Measurements from ENCODE around the gene PPP6C. TPM values are rescaled to one million over a fixed set of nuclear protein-coding genes. Genes with fewer than 3 reads are reported as not detected.

The PPP6C gene
- total RNA-seq, 1 donor, result 40.9 TPM

DNA sequence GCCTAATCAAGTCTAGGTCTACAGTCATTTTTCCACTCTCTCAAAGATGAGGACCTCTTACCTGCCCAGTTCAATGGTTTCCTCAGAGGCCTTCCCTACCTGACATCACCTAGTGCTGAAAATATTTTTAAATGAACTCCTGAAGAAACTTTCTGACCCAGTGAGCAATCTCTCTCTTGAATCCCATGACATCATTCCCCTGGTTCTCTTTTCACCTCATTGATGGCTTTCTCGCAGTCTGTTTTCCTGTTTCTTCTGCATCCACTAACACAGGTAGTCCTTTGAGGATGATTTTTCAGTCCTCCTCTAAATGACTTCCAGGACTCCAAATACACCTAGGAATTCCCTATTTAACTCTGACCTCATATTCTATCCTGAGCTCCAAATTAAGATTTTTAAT lies 86.6 kb downstream of the PPP6C start:
- TF ChIP-seq, protein P1, sequence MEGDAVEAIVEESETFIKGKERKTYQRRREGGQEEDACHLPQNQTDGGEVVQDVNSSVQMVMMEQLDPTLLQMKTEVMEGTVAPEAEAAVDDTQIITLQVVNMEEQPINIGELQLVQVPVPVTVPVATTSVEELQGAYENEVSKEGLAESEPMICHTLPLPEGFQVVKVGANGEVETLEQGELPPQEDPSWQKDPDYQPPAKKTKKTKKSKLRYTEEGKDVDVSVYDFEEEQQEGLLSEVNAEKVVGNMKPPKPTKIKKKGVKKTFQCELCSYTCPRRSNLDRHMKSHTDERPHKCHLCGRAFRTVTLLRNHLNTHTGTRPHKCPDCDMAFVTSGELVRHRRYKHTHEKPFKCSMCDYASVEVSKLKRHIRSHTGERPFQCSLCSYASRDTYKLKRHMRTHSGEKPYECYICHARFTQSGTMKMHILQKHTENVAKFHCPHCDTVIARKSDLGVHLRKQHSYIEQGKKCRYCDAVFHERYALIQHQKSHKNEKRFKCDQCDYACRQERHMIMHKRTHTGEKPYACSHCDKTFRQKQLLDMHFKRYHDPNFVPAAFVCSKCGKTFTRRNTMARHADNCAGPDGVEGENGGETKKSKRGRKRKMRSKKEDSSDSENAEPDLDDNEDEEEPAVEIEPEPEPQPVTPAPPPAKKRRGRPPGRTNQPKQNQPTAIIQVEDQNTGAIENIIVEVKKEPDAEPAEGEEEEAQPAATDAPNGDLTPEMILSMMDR (IDR thresholded peaks at IDR 0.05; ENCODE audit: extremely low read depth, low read depth, low read length), result no peak
- Histone ChIP-seq H3K27me3 (ENCODE audit: insufficient read depth, low read length) (no peaks in the 10 kb centered on the region), H2AFZ (ENCODE audit: low read length) (no peak overlapping the region), H3K4me2 (ENCODE audit: insufficient read depth, low read length) (no peak overlapping the region), H4K20me1 (ENCODE audit: insufficient read depth, low read length) (no peaks in the 10 kb centered on the region), H3K79me2 (ENCODE audit: insufficient read depth, low read length) (peaks cover 9% of the 10 kb centered on the region), H3K4me1 (ENCODE audit: insufficient read depth, low read length) (peaks cover 23% of the 10 kb centered on the region), H3K27ac (ENCODE audit: low read depth, low read length) (no peak overlapping the region), H3K4me3 (ENCODE audit: insufficient read depth, low read length) (no peak overlapping the region), H3K9me3 (ENCODE audit: low read depth, low read length) (no peaks in the 10 kb centered on the region), H3K36me3 (ENCODE audit: insufficient read depth, low read length) (no peaks in the 10 kb centered on the region)
- no peak for DNase-seq (ENCODE audit: insufficient read length, low spot score, missing footprints)

DNA sequence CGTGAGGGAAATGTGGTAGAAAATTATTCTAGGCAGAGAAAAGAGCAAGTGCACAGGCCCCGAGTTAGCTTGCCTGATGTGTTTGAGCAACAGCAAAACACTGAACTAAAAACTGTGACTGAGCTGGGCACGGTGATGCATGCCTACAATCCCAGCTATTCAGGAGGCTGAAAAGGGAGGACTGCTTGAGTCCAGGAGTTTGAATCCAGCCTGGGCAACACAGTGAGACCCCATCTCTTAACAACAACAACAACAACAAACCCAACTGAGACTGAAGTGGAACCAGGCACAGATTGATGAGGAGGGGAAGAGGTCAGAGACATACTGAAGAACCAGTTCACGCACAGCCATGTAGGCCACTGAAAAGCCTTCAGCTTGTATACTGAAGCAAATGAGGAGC lies 88.8 kb downstream of the PPP6C start:
- Histone ChIP-seq H3K4me1 (ENCODE audit: insufficient read depth, low read length) (peaks cover 14% of the 10 kb centered on the region), H3K79me2 (ENCODE audit: insufficient read depth, low read length) (peaks cover 9% of the 10 kb centered on the region), H3K9me3 (ENCODE audit: low read depth, low read length) (no peaks in the 10 kb centered on the region), H2AFZ (ENCODE audit: low read length) (no peak overlapping the region), H3K36me3 (ENCODE audit: insufficient read depth, low read length) (no peaks in the 10 kb centered on the region), H3K4me3 (ENCODE audit: insufficient read depth, low read length) (no peak overlapping the region), H3K4me2 (ENCODE audit: insufficient read depth, low read length) (no peak overlapping the region), H3K27me3 (ENCODE audit: insufficient read depth, low read length) (no peaks in the 10 kb centered on the region), H3K27ac (ENCODE audit: low read depth, low read length) (no peak overlapping the region), H4K20me1 (ENCODE audit: insufficient read depth, low read length) (no peaks in the 10 kb centered on the region)
- TF ChIP-seq, protein P1 (IDR thresholded peaks at IDR 0.05; ENCODE audit: extremely low read depth, low read depth, low read length), result no peak
- no peak for DNase-seq (ENCODE audit: insufficient read length, low spot score, missing footprints)

DNA sequence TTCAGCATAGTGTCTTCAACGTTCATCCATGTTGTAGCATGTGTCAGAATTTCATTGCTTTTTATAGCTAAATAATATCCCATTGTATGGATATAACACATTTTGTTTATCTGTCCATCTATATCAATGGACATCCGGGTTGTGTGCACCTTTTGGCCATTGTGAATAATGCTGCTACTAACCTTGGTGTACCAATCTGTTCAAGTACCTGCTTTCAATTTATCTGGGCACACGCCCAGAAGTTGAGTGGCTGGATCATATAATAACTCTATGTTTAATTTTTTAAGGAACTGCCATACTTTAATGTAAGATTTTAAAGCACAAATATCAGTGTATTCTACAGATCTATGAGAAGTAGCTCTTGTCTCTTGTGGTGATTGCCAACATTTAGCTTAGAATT lies 89.8 kb downstream of the PPP6C start:
- TF ChIP-seq, protein P1 (IDR thresholded peaks at IDR 0.05; ENCODE audit: extremely low read depth, low read depth, low read length), result no peak
- no peak for DNase-seq (ENCODE audit: insufficient read length, low spot score, missing footprints)
- Histone ChIP-seq H3K36me3 (ENCODE audit: insufficient read depth, low read length) (no peaks in the 10 kb centered on the region), H3K4me3 (ENCODE audit: insufficient read depth, low read length) (no peak overlapping the region), H3K4me1 (ENCODE audit: insufficient read depth, low read length) (peaks cover 14% of the 10 kb centered on the region), H3K27ac (ENCODE audit: low read depth, low read length) (no peak overlapping the region), H3K9me3 (ENCODE audit: low read depth, low read length) (no peaks in the 10 kb centered on the region), H3K27me3 (ENCODE audit: insufficient read depth, low read length) (no peaks in the 10 kb centered on the region), H2AFZ (ENCODE audit: low read length) (no peak overlapping the region), H3K4me2 (ENCODE audit: insufficient read depth, low read length) (no peak overlapping the region), H4K20me1 (ENCODE audit: insufficient read depth, low read length) (no peaks in the 10 kb centered on the region), H3K79me2 (ENCODE audit: insufficient read depth, low read length) (peaks cover 9% of the 10 kb centered on the region)

Other genes starting within 250 kb of the PPP6C start
- 13.4 and 15.6 TPM in 2 replicates for gene GOLGA1, start 248.7 kb downstream of the PPP6C start, total RNA-seq
- 11.2 and 15.0 TPM in 2 replicates for gene SCAI, start 46.3 kb downstream of the PPP6C start, total RNA-seq
- gene RABEPK, start 10.7 kb upstream of the PPP6C start, total RNA-seq, result 28.6 and 30.6 TPM in 2 replicates
- 101 and 121 TPM in 2 replicates for gene HSPA5, start 51.5 kb upstream of the PPP6C start, total RNA-seq
- 74.0 and 80.3 TPM in 2 replicates for gene GAPVD1, start 72.0 kb upstream of the PPP6C start, total RNA-seq

All from osteoblast (primary cell).